Measurements from ENCODE around the gene SP110. TPM values are rescaled to one million over a fixed set of nuclear protein-coding genes. Genes with fewer than 3 reads are reported as not detected.

Gene SP110
- total RNA-seq, 5 donors from 2014 or later (not counting 1 experiment from before 2014, with no cell fraction given) = 95.4 to 136 (median 111) TPM

- Mint-ChIP-seq H3K27me3 (no peaks in the 10 kb centered on the region), H3K27ac (no peak overlapping the region), H3K4me3 (no peak overlapping the region), H3K36me3 (peaks cover 2% of the 10 kb centered on the region), H3K4me1 (peaks cover 3 to 15% (median 3%) of the 10 kb centered on the region in 3 donors), H3K9me3 (no peaks in the 10 kb centered on the region)
- POLR2A ChIA-PET = interaction anchor here in 1 of 2 donors (0.5 kb wide), 1 partner anchor 19 kb away, joined by 3 read pairs; no protein-coding TSS in a partner anchor
- no peak for DNase-seq
- Histone ChIP-seq H3K9me3 (no peaks in the 10 kb centered on the region), H3K36me3 (ENCODE audit: control insufficient read depth in 2 of 2, extremely low read depth in 1 of 2, insufficient read depth in 1 of 2, low read length in 1 of 2) (peaks cover 0 to 1% of the 10 kb centered on the region in 2 donors), H3K27ac (ENCODE audit: low read length) (no peak overlapping the region), H3K4me1 (ENCODE audit: control insufficient read depth in 1 of 2, extremely low read depth in 1 of 2, insufficient read depth in 2 of 2, low read length in 2 of 2) (peaks cover 0 to 4% of the 10 kb centered on the region in 2 experiments), H3K27me3 (replicated peaks in 1 of 2; ENCODE audit: control insufficient read depth in 2 of 2, extremely low read depth in 1 of 2, insufficient read depth in 2 of 2, low read length in 1 of 2) (no peaks in the 10 kb centered on the region), H3K4me3 (ENCODE audit: control insufficient read depth in 1 of 2, extremely low read depth in 1 of 2, low read length in 1 of 2) (no peak overlapping the region)
- CTCF ChIA-PET = interaction anchor here (0.7 to 0.8 kb wide), 2 partner anchors 9 to 10 kb away, joined by 4 read pairs; no protein-coding TSS in a partner anchor
- ATAC-seq (replicated peaks in 1 of 4) = no peak
- 75% methylated on average over 2 of the region's 5 CpGs for WGBS (ENCODE audit: insufficient coverage)
Measured at GRCh38 chr2:230158468-230158867, 61.3 kb downstream of the SP110 start.

GRCh38 chr2:230156782-230157699, 62.7 kb downstream of the SP110 start:
- Mint-ChIP-seq H3K4me3 (no peak overlapping the region), H3K4me1 (peaks cover 3 to 15% (median 3%) of the 10 kb centered on the region in 3 donors), H3K36me3 (peaks cover 3% of the 10 kb centered on the region), H3K27me3 (no peaks in the 10 kb centered on the region), H3K27ac (no peak overlapping the region), H3K9me3 (peaks cover 0 to 5% (median 4%) of the 10 kb centered on the region in 3 donors)
- ChIA-PET POLR2A (no interaction called here), CTCF (interaction anchor here in 1 of 2 donors (0.6 kb wide), 1 partner anchor 371 kb away, joined by 3 read pairs; no protein-coding TSS in a partner anchor)
- Histone ChIP-seq H3K27ac (ENCODE audit: low read length) (no peak overlapping the region), H3K4me1 (ENCODE audit: control insufficient read depth in 1 of 2, extremely low read depth in 1 of 2, insufficient read depth in 2 of 2, low read length in 2 of 2) (peaks cover 0 to 4% of the 10 kb centered on the region in 2 experiments), H3K9me3 (no peaks in the 10 kb centered on the region), H3K4me3 (ENCODE audit: control insufficient read depth in 1 of 2, extremely low read depth in 1 of 2, low read length in 1 of 2) (no peak overlapping the region), H3K36me3 (ENCODE audit: control insufficient read depth in 2 of 2, extremely low read depth in 1 of 2, insufficient read depth in 1 of 2, low read length in 1 of 2) (no peaks in the 10 kb centered on the region), H3K27me3 (replicated peaks in 1 of 2; ENCODE audit: control insufficient read depth in 2 of 2, extremely low read depth in 1 of 2, insufficient read depth in 2 of 2, low read length in 1 of 2) (no peaks in the 10 kb centered on the region)
- no peak for ATAC-seq (replicated peaks in 1 of 4)
- DNase-seq = no peak
- 87% methylated on average over 20 of the region's 25 CpGs for WGBS (ENCODE audit: insufficient coverage)

- DNase-seq (no peak), ATAC-seq (replicated peaks in 1 of 4) (no peak)
- no peaks in the 10 kb centered on the region for H3K36me3 ChIP-seq (ENCODE audit: control insufficient read depth in 2 of 2, extremely low read depth in 1 of 2, insufficient read depth in 1 of 2, low read length in 1 of 2)
- CTCF ChIA-PET = no interaction called here
- no peak overlapping the region for H3K4me3 ChIP-seq (ENCODE audit: control insufficient read depth in 1 of 2, extremely low read depth in 1 of 2, low read length in 1 of 2)
- no peaks in the 10 kb centered on the region for H3K27me3 ChIP-seq (replicated peaks in 1 of 2; ENCODE audit: control insufficient read depth in 2 of 2, extremely low read depth in 1 of 2, insufficient read depth in 2 of 2, low read length in 1 of 2)
- no peaks in the 10 kb centered on the region for H3K9me3 ChIP-seq
- Mint-ChIP-seq H3K27ac (no peak overlapping the region), H3K4me1 (peaks cover 3 to 12% (median 3%) of the 10 kb centered on the region in 3 donors), H3K27me3 (no peaks in the 10 kb centered on the region), H3K9me3 (peaks cover 0 to 6% (median 6%) of the 10 kb centered on the region in 3 donors), H3K36me3 (peaks cover 3% of the 10 kb centered on the region), H3K4me3 (no peak overlapping the region)
- 59% methylated on average over 3 of the region's 7 CpGs for WGBS (ENCODE audit: insufficient coverage)
- H3K4me1 ChIP-seq (ENCODE audit: control insufficient read depth in 1 of 2, extremely low read depth in 1 of 2, insufficient read depth in 2 of 2, low read length in 2 of 2) = peaks cover 0 to 4% of the 10 kb centered on the region in 2 experiments
- H3K27ac ChIP-seq (ENCODE audit: low read length) = no peak overlapping the region
- POLR2A ChIA-PET = interaction anchor here in 1 of 2 donors (0.6 kb wide), 1 partner anchor 13 kb away, joined by 4 read pairs; no protein-coding TSS in a partner anchor
Measured at GRCh38 chr2:230155359-230155758, 64.4 kb downstream of the SP110 start.

GRCh38 chr2:230153390-230153976, 66.3 kb downstream of the SP110 start:
- Histone ChIP-seq H3K27me3 (replicated peaks in 1 of 2; ENCODE audit: control insufficient read depth in 2 of 2, extremely low read depth in 1 of 2, insufficient read depth in 2 of 2, low read length in 1 of 2) (no peaks in the 10 kb centered on the region), H3K9me3 (no peaks in the 10 kb centered on the region), H3K4me3 (ENCODE audit: control insufficient read depth in 1 of 2, extremely low read depth in 1 of 2, low read length in 1 of 2) (no peak overlapping the region), H3K27ac (ENCODE audit: low read length) (no peak overlapping the region), H3K36me3 (ENCODE audit: control insufficient read depth in 2 of 2, extremely low read depth in 1 of 2, insufficient read depth in 1 of 2, low read length in 1 of 2) (no peaks in the 10 kb centered on the region), H3K4me1 (ENCODE audit: control insufficient read depth in 1 of 2, extremely low read depth in 1 of 2, insufficient read depth in 2 of 2, low read length in 2 of 2) (no peaks in the 10 kb centered on the region)
- WGBS (ENCODE audit: insufficient coverage) = 93% methylated on average over 1 of the region's 2 CpGs
- DNase-seq (no peak), ATAC-seq (replicated peaks in 1 of 4) (no peak)
- POLR2A ChIA-PET = no interaction called here
- no peaks in the 10 kb centered on the region for H3K27me3 Mint-ChIP-seq
- H3K4me1 Mint-ChIP-seq = no peaks in the 10 kb centered on the region
- H3K9me3 Mint-ChIP-seq = peaks cover 0 to 6% (median 6%) of the 10 kb centered on the region in 3 donors
- H3K4me3 Mint-ChIP-seq = no peak overlapping the region
- H3K36me3 Mint-ChIP-seq = peaks cover 3% of the 10 kb centered on the region
- no peak overlapping the region for H3K27ac Mint-ChIP-seq
- CTCF ChIA-PET = no interaction called here

GRCh38 chr2:230152334-230152733, 67.5 kb downstream of the SP110 start:
- Mint-ChIP-seq H3K4me1 (peaks cover 0 to 2% (median 0%) of the 10 kb centered on the region in 3 donors), H3K4me3 (no peak overlapping the region), H3K9me3 (peaks cover 0 to 6% (median 6%) of the 10 kb centered on the region in 3 donors), H3K36me3 (peaks cover 3% of the 10 kb centered on the region), H3K27ac (no peak overlapping the region), H3K27me3 (no peaks in the 10 kb centered on the region)
- H3K9me3 ChIP-seq = no peaks in the 10 kb centered on the region
- POLR2A ChIA-PET = interaction anchor here in 1 of 2 donors (0.7 kb wide), 1 partner anchor 74 kb away, joined by 3 read pairs; no protein-coding TSS in a partner anchor
- no peaks in the 10 kb centered on the region for H3K4me1 ChIP-seq (ENCODE audit: control insufficient read depth in 1 of 2, extremely low read depth in 1 of 2, insufficient read depth in 2 of 2, low read length in 2 of 2)
- CTCF ChIA-PET = no interaction called here
- WGBS (ENCODE audit: insufficient coverage) = 100% methylated on average over 1 of the region's 2 CpGs
- DNase-seq (no peak), ATAC-seq (replicated peaks in 1 of 4) (no peak)
- H3K36me3 ChIP-seq (ENCODE audit: control insufficient read depth in 2 of 2, extremely low read depth in 1 of 2, insufficient read depth in 1 of 2, low read length in 1 of 2) = no peaks in the 10 kb centered on the region
- no peaks in the 10 kb centered on the region for H3K27me3 ChIP-seq (replicated peaks in 1 of 2; ENCODE audit: control insufficient read depth in 2 of 2, extremely low read depth in 1 of 2, insufficient read depth in 2 of 2, low read length in 1 of 2)
- no peak overlapping the region for H3K27ac ChIP-seq (ENCODE audit: low read length)
- H3K4me3 ChIP-seq (ENCODE audit: control insufficient read depth in 1 of 2, extremely low read depth in 1 of 2, low read length in 1 of 2) = no peak overlapping the region

GRCh38 chr2:230144355-230144754, 75.4 kb downstream of the SP110 start:
- Histone ChIP-seq H3K27ac (ENCODE audit: low read length) (no peak overlapping the region), H3K9me3 (no peaks in the 10 kb centered on the region), H3K4me3 (ENCODE audit: control insufficient read depth in 1 of 2, extremely low read depth in 1 of 2, low read length in 1 of 2) (no peak overlapping the region), H3K27me3 (replicated peaks in 1 of 2; ENCODE audit: control insufficient read depth in 2 of 2, extremely low read depth in 1 of 2, insufficient read depth in 2 of 2, low read length in 1 of 2) (no peaks in the 10 kb centered on the region), H3K36me3 (ENCODE audit: control insufficient read depth in 2 of 2, extremely low read depth in 1 of 2, insufficient read depth in 1 of 2, low read length in 1 of 2) (no peaks in the 10 kb centered on the region), H3K4me1 (ENCODE audit: control insufficient read depth in 1 of 2, extremely low read depth in 1 of 2, insufficient read depth in 2 of 2, low read length in 2 of 2) (no peaks in the 10 kb centered on the region)
- peaks cover 0 to 7% (median 2%) of the 10 kb centered on the region in 3 donors for H3K9me3 Mint-ChIP-seq
- DNase-seq = no peak
- H3K4me3 Mint-ChIP-seq = no peak overlapping the region
- ChIA-PET POLR2A (no interaction called here), CTCF (no interaction called here)
- no peaks in the 10 kb centered on the region for H3K36me3 Mint-ChIP-seq
- ATAC-seq (replicated peaks in 1 of 4) = no peak
- H3K27me3 Mint-ChIP-seq = peaks cover 0 to 7% of the 10 kb centered on the region in 2 donors
- WGBS (ENCODE audit: insufficient coverage) = 50% methylated on average over 1 of the region's 1 CpG
- peaks cover 0 to 4% (median 0%) of the 10 kb centered on the region in 3 donors for H3K4me1 Mint-ChIP-seq
- H3K27ac Mint-ChIP-seq = no peak overlapping the region
